Fibroblast of skin of abdomen (primary cell): ENCODE results near the gene ITGB8.
A peak's percentile ranks its signal among the peaks of the same experiment; 100 is the strongest.

Experiments
- DNase-seq: peaks from one replicate; pipeline ENCODE4 v3.0.0-alpha.2; 2013

ITGB8 gene

GRCh38 chr7:20343941-20344340 is 13.2 kb downstream of the ITGB8 start:
- DNase-seq = no peak

- no peak for DNase-seq
Measured at GRCh38 chr7:20344396-20344795, 13.7 kb downstream of the ITGB8 start.

GRCh38 chr7:20346577-20346976 is 15.9 kb downstream of the ITGB8 start:
- DNase-seq = no peak

- no peak for DNase-seq
Measured at GRCh38 chr7:20347680-20348079, 17.0 kb downstream of the ITGB8 start.

- no peak for DNase-seq
Measured at GRCh38 chr7:20348125-20348807, 17.6 kb downstream of the ITGB8 start.

DNA sequence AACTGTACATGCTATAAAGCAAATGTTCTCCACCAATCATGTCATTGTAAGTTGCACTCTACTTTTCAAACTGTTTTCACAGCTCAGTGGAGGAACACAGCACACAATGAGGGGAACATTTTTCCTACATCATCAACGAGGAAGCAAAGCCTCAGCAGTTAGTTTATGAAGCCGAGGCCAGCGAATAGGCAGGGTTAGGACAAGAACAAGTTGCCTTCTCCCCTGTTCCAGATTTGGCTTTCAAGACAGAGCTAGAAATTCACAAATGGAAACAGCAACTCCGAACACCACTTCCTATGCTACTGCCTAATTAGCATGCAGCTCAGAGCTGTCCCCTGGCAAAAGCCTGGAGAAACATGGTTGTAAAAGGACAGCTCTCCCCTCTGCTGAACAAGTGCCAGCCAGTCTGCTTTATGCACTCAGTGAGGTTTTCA is 19.8 kb downstream of the ITGB8 start:
- no peak for DNase-seq

DNA sequence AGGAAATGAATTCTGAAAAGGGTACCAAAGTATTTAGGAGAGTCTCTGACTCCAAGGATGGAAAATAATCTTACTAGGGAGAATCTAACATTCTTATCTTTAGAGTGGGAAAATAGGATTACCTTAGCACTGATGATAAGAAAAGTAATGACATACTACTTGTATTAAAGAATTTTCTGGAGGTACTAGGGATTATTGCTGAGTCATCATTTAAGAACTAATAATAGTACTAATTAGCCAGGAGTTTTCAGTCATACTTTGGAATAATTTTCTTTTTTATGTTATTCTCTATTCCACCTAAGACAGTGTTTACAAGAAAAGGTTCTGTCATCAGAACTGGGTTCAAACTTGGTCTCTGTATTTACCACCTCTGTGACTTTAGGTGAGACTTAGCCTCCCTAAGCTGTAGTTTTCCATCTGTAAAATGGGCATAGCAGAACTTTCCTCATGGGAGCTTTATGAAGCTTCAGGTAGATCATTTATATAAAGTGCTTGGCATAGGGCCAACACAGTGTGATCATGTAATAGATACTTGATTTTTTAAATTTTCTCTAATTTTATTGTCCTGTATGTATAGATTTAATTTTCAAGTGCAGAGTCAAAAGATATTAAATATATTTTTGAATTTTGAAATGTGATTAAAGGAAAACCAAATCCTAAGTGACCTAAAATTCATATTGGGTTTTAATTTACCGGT is 20.4 kb downstream of the ITGB8 start:
- no peak for DNase-seq

GRCh38 chr7:20351901-20352300 is 21.2 kb downstream of the ITGB8 start:
- DNase-seq = peak; percentile 62

- DNase-seq = peak; percentile 56
Measured at GRCh38 chr7:20352573-20353306, 22.0 kb downstream of the ITGB8 start.

GRCh38 chr7:20354610-20355528 is 24.2 kb downstream of the ITGB8 start:
- DNase-seq = no peak

DNA sequence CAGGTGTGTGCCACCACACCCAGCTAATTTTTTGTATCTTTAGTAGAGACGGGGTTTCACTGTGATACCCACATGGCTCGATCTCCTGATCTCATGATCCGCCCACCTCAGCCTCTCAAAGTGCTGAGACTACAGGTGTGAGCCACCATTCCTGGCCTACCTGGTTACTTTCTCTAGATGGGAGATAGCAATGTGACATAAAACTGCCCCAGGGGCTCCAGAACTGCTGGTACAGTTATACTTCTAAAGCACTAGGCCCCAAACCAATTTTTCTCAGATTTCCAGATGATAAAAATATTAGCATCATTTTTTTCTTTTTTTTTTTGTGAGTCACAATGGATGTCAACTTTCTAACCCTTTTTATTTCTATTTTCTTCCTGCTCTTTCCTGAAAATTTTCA is 27.4 kb downstream of the ITGB8 start:
- DNase-seq = no peak

GRCh38 chr7:20358762-20359282 is 28.1 kb downstream of the ITGB8 start:
- DNase-seq = no peak

- DNase-seq = peak; percentile 51
Measured at GRCh38 chr7:20359341-20359963, 28.8 kb downstream of the ITGB8 start.

GRCh38 chr7:20362574-20363253 is 32.0 kb downstream of the ITGB8 start:
- DNase-seq = no peak

DNA sequence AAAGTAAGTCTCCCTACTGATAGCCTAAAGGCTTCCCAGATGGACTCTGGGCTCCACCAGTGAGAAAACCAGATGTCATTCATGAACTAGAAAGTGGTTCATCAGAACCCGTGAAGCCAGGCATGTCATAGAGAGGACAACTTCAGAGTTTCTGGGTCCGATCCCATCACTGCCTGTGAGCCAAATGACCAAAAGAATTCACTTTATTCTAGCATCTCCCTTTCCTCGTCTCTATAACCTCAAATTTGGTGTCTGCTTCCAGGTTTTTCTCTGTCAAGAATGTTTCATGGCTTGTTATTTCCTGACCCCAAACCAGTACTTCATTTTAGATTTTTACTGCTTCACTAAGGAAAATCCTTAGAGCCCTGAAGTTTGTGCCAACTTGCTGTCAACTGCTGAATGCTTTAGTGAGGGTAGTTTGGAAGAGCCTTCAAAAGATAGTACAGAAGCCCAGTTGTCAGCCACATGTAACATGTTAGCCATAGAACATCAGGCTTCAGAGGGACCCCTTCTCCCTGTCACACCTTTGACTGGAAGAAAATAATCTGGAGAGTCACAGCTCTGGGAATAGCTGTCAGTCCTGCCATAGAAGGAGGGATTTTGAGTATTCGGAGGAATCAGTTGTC is 34.0 kb downstream of the ITGB8 start:
- no peak for DNase-seq

DNA sequence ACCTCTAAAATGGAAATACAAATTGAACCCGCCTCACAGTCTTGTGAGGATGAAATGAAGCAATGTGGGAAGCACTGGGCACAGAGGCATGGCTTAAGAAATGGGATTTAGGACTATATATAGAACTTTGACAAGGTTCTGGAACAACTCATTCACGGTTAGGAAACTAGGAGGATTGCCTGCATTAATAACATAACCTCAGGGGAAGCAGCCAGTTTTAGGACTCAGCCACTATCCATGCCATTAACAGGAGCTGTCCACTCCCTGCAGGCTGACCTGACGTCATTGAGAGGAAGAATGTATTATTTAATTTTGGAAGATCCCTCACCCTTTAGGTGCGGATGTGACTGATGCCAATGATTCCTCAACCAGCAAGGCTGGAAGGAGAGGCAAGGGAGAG is 34.8 kb downstream of the ITGB8 start:
- no peak for DNase-seq

DNA sequence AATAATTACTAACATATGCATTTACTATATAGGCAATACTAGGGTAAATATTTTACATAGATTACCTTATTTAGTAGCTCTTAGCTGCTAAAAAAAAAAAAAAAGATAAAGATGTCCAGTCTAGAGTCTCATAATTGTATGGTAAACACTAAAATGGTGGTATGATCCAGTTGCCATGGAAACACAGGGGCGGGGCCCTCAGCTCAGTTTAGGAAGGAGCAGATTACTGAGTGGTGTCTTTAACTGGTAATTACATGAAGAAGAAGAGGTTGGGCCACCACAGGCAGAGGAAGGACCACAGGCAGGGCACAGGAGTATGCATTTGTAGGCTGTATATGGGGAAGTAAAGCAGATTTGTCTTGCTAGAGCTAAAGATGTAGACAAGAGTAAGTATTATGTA is 43.7 kb downstream of the ITGB8 start:
- DNase-seq = no peak

DNA sequence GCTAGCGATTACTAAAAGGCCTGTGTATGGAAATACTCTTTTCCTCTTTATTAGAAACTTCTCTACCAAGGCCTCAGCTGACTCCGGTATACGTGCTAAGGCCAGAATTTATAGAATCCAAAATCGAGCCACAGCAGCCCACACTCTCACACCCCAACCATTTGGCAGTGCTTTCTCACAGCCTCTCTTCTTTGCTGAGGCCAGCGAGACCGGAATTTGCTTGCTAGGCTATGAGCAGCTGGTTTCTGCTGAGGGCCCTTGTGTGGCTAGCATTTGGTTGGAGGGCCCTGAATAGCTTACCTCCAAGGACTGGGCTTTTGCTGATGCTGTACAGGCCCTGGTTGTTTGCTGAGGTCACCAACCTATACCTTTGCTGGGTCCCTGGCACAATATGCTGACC is 46.1 kb downstream of the ITGB8 start:
- DNase-seq = no peak

DNA sequence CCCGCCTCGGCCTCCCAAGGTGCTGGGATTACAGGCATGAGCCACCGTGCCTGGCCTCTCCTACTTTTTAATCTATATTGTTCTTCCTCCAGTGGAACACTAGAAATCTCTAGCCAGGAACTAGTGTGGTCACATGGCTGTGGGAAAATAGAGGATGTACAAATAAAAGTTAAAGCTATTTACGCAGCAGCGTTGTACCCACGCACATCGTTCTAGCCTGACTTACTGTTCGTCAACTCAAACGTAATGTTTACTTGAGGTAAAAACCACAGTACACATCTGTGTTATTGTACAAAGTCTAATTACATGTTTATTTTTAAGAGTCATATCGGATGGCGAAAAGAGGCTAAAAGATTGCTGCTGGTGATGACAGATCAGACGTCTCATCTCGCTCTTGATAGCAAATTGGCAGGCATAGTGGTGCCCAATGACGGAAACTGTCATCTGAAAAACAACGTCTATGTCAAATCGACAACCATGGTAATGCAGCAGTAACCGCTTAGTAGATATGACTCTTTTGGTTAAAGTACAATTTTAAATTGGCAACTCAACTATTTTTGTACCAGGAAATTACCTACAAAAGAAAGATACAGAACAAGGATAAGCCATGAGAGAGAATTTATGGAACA is 50.8 kb downstream of the ITGB8 start:
- DNase-seq = no peak

- no peak for DNase-seq
Measured at GRCh38 chr7:20383351-20383750, 52.7 kb downstream of the ITGB8 start.
